Endothelial cell of umbilical vein (primary cell): ENCODE data around the gene COL23A1.

Experiments
- CTCF ChIP-seq, 2 donors: IDR thresholded peaks; 1 replicate in 1 of 2; 2 replicates in 1 of 2; pipeline ENCODE4 v1.5.1; 2011; ENCODE audit warnings: low read length in 2 of 2, mild to moderate bottlenecking in 2 of 2, moderate library complexity in 2 of 2, control low read depth in 1 of 2, inconsistent platforms in 1 of 2, low read depth in 1 of 2; ENCODE audit not compliant: insufficient read depth in 1 of 2; ENCODE audit errors: extremely low read depth in 1 of 2
- EZH2 ChIP-seq: IDR thresholded peaks from 2 replicates; pipeline ENCODE4 v1.6.1; 2012; ENCODE audit warnings: borderline replicate concordance, low read depth, mild to moderate bottlenecking, moderate library complexity, low read length, inconsistent platforms; ENCODE audit not compliant: severe bottlenecking
- MYC ChIP-seq: IDR thresholded peaks from one replicate; pipeline ENCODE4 v1.6.1; 2011; ENCODE audit warnings: mild to moderate bottlenecking, low read depth, low read length
- POLR2A ChIP-seq: IDR thresholded peaks from 2 replicates; pipeline ENCODE4 v1.6.1; 2012; ENCODE audit warnings: low read depth, mild to moderate bottlenecking, control low read depth, low read length

- no peak for TF ChIP-seq CTCF (IDR thresholded peaks at IDR 0.05; ENCODE audit: extremely low read depth in 1 of 2, insufficient read depth in 1 of 2, low read depth in 1 of 2, low read length in 2 of 2)
- no peak for TF ChIP-seq POLR2A
- TF ChIP-seq MYC = no peak
- TF ChIP-seq EZH2 = no peak
Observed at GRCh38 chr5:178250263-178250662, 339.9 kb downstream of the COL23A1 start.
